ENCODE measurements around the gene KCNA2. TPM values are rescaled to one million over a fixed set of nuclear protein-coding genes. Genes with fewer than 3 reads are reported as not detected.

Gene KCNA2
- total and polyA plus RNA-seq, 2 of the 13 experiments (the other 11 are each of a cell fraction or from before 2014, with no cell fraction given) = not detected

GRCh38 chr1:110554871-110555801 is 51.0 kb downstream of the KCNA2 start (continued):
- TF ChIP-seq CSRNP1 (CRISPR knock-in tag; IDR thresholded peaks at IDR 0.05) (no peak), ZNF326 (CRISPR knock-in tag; IDR thresholded peaks at IDR 0.05; ENCODE audit: borderline replicate concordance) (no peak), POLR2A (IDR thresholded peaks at IDR 0.05; ENCODE audit: insufficient read depth in 1 of 2, low read depth in 2 of 2, low read length in 2 of 2) (no peak), CTCF (CRISPR knock-in tag; IDR thresholded peaks at IDR 0.05) (peak; percentile 76), HNF1A (IDR thresholded peaks at IDR 0.05; ENCODE audit: low read depth) (no peak), HNF1A (CRISPR knock-in tag; IDR thresholded peaks at IDR 0.05; ENCODE audit: borderline replicate concordance) (no peak), ZNF530 (CRISPR knock-in tag; IDR thresholded peaks at IDR 0.05; ENCODE audit: low read depth) (no peak), CCAR2 (optimal IDR thresholded peaks at IDR 0.05; ENCODE audit: low read depth, low read length) (no peak), LRRFIP1 (CRISPR knock-in tag; conservative IDR thresholded peaks at IDR 0.05) (no peak), ZEB1 (IDR thresholded peaks at IDR 0.05; ENCODE audit: insufficient replicate concordance, low read depth) (no peak), MXD1 (CRISPR knock-in tag; IDR thresholded peaks at IDR 0.05) (0 out of 2 replicates have a peak, but pooled peaks have one; percentile 33), SPEN (CRISPR knock-in tag; IDR thresholded peaks at IDR 0.05; ENCODE audit: low read depth) (peak; percentile 32; the same call in 1 of the 2 replicates), RFX5 (IDR thresholded peaks at IDR 0.05; ENCODE audit: low read depth, low read length) (no peak), TRAFD1 (CRISPR knock-in tag; IDR thresholded peaks at IDR 0.05; ENCODE audit: borderline replicate concordance) (no peak), SATB2 (CRISPR knock-in tag; IDR thresholded peaks at IDR 0.05) (no peak)
